Stimulated activated naive CD8-positive, alpha-beta T cell treated with anti-CD3 and anti-CD28 coated beads, Interleukin-15, Interleukin-2, amounts not matched to agents 100 ng/mL and 50 ng/mL, for 24 hours (primary cell): Measurements from ENCODE around the gene C3.
"Not testable (repeated sequence)": the region's sequence is repeated elsewhere in the genome, so short reads cannot be mapped to it uniquely, and the experiment has no call there.

Experiments
- H3K27ac Mint-ChIP-seq: one replicate; pipeline ENCODE4 v1.8.0; 2021; ENCODE audit warnings: mild to moderate bottlenecking, mixed read lengths
- H3K27me3 Mint-ChIP-seq: one replicate; pipeline ENCODE4 v1.8.0; 2021; ENCODE audit warnings: mixed read lengths
- H3K36me3 Mint-ChIP-seq: one replicate; pipeline ENCODE4 v1.8.0; 2021; ENCODE audit warnings: low read depth, mixed read lengths
- H3K4me1 Mint-ChIP-seq: one replicate; pipeline ENCODE4 v1.8.0; 2021; ENCODE audit warnings: low read depth, mixed read lengths
- H3K4me3 Mint-ChIP-seq: one replicate; pipeline ENCODE4 v1.8.0; 2021; ENCODE audit warnings: mild to moderate bottlenecking, mixed read lengths
- H3K9me3 Mint-ChIP-seq: one replicate; pipeline ENCODE4 v1.8.0; 2021; ENCODE audit warnings: mixed read lengths

C3 gene

GRCh38 chr19:6716610-6716970, 3.9 kb downstream of the C3 start:
- peaks cover 2% of the 10 kb centered on the region for H3K27me3 Mint-ChIP-seq
- H3K9me3 Mint-ChIP-seq, result peaks cover 8% of the 10 kb centered on the region
- no peaks in the 10 kb centered on the region for H3K36me3 Mint-ChIP-seq
- H3K4me1 Mint-ChIP-seq, result peaks cover 25% of the 10 kb centered on the region
- H3K27ac Mint-ChIP-seq, result no peak overlapping the region
- no peak overlapping the region for H3K4me3 Mint-ChIP-seq

- peaks cover 8% of the 10 kb centered on the region for H3K9me3 Mint-ChIP-seq
- no peak overlapping the region for H3K27ac Mint-ChIP-seq
- no peaks in the 10 kb centered on the region for H3K36me3 Mint-ChIP-seq
- peaks cover 17% of the 10 kb centered on the region for H3K4me1 Mint-ChIP-seq
- H3K4me3 Mint-ChIP-seq, result no peak overlapping the region
- H3K27me3 Mint-ChIP-seq, result peaks cover 18% of the 10 kb centered on the region
These were observed 5.5 kb downstream of the C3 start for GRCh38 chr19:6714749-6715555.

DNA sequence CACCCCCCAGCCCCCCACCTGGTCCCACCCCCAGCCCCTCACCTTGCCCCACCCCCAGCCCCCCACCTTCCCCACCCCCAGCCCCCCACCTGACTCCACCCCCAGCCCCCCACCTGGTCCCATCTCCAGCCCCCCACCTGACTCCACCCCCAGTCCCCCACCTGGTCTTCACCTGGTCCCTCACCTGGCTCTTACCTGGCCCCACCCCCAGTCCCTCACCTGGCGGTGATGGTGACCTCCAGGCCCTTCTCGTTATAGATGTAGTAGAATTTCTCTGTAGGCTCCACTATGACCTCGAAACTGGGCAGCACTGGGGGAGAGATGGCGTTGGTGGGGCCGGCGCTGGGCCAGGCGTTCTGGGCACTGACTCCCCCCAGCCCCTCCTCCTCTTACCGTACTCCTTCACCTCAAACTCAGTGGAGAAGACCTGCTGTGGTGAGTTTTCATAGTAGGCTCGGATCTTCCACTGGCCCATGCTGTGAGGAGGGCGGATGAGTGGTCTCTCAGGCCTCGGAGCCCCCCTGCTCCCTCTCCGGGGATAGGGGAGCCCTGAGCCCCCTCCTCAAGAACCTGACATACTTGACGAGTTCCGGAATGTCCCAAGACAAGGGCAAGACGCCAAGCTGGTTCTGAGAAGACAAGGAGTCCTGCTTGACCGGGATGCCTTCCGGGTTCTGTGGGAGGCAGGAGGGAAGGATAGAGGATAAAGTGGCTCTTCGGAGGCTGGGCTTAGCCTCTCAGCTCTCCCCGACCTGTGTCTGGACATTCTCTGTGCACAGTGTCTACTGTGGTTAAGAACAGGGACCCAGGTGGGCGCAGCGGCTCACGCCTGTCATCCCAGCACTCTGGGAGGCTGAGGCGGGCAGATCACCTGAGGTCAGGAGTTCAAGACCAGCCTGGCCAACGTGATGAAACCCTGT, 6.4 kb downstream of the C3 start:
- Mint-ChIP-seq H3K36me3 (no peaks in the 10 kb centered on the region), H3K4me3 (no peak overlapping the region), H3K27ac (no peak overlapping the region), H3K4me1 (peaks cover 14% of the 10 kb centered on the region), H3K27me3 (peaks cover 25% of the 10 kb centered on the region), H3K9me3 (peaks cover 8% of the 10 kb centered on the region)

DNA sequence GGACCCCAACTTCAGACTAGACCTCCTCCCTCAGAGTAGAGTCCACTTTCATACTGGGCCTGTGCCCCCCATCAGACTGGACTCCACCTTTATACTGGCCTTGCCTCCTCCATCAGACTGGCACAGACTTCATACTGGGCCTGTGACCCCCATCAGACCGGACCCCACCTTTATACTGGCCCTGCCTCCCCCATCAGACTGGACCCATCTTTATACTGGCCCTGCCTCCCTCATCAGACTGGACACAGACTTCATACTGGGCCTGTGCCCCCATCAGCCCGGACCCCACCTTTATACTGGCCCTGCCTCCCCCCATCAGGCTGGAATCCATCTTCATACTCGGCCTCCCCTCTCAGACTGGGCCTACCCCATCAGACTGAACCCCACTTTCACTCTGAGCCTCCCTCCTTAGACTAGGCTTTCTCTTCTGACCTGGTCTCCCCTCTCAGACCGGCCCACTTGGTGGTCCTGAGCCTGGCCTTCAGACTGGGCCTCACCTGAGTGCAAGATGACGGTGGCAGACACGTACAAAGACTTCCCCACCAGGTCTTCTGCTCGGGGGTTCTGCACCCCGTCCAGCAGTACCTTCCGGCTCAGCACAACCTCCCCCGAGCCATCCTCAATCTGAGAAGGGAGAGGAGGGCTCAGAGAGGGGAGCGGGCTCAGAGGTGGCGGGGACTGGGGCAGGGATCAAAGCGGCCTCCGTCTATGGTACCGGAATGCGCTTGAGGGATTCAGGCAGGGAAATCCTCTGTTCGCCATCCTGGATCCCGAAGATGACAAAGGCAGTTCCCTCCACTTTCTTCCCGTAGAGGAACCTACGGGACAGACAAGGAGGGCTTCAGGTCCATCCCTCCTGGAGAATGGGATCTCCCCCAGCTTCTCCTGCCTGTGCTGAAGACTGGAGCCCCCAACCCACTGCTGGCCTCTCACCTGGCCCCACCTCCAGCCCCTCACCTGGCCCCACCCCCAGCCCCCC, 7.5 kb downstream of the C3 start:
- no peak overlapping the region for H3K27ac Mint-ChIP-seq
- H3K4me1 Mint-ChIP-seq, result peaks cover 14% of the 10 kb centered on the region
- H3K9me3 Mint-ChIP-seq, result peaks cover 8% of the 10 kb centered on the region
- H3K27me3 Mint-ChIP-seq, result peaks cover 33% of the 10 kb centered on the region
- no peaks in the 10 kb centered on the region for H3K36me3 Mint-ChIP-seq
- no peak overlapping the region for H3K4me3 Mint-ChIP-seq

DNA sequence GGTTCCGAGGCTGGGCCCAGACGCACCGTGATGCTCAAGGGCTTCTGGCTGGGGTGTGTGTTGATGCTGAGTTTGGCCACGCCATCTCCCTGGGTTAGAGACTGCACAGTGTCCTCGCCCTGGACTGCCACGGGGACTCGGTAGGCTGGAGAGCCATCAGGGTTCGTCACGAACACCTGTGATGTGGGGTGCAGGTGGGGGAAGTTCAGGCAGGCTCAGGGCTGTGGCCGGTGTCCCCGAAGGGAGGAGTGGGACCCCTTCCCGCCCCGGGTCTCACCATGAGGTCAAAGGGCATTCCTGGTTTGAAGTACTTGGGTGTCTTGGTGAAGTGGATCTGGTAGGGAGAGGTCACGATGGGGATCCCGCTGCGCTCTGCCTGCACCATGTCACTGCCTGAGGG, 8.2 kb downstream of the C3 start:
- Mint-ChIP-seq H3K4me1 (peaks cover 8% of the 10 kb centered on the region), H3K9me3 (peaks cover under 1% of the 10 kb centered on the region), H3K36me3 (no peaks in the 10 kb centered on the region), H3K4me3 (no peak overlapping the region), H3K27ac (no peak overlapping the region), H3K27me3 (peaks cover 33% of the 10 kb centered on the region)

DNA sequence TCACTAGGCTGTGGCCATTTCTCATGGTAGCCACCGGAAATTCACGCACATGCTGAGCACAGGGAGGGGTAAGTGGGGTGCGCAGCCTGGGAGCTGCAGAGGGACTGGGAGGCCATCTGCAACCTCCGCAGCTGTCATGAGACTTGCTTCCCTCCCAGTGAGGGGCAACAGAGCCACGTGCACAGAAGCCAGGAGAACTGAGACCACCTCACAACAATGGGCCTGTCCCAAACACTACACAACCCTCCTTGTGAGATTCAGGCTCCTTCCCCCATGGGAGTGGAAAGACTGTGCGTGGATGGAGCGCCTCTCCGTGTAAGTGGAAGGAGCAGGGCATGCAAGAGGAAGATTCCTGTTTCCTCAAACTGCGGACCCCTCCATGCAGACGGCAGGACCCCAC, 8.8 kb downstream of the C3 start:
- no peaks in the 10 kb centered on the region for H3K9me3 Mint-ChIP-seq
- H3K36me3 Mint-ChIP-seq, result no peaks in the 10 kb centered on the region
- peaks cover 8% of the 10 kb centered on the region for H3K4me1 Mint-ChIP-seq
- H3K4me3 Mint-ChIP-seq, result no peak overlapping the region
- peaks cover 33% of the 10 kb centered on the region for H3K27me3 Mint-ChIP-seq
- no peak overlapping the region for H3K27ac Mint-ChIP-seq

DNA sequence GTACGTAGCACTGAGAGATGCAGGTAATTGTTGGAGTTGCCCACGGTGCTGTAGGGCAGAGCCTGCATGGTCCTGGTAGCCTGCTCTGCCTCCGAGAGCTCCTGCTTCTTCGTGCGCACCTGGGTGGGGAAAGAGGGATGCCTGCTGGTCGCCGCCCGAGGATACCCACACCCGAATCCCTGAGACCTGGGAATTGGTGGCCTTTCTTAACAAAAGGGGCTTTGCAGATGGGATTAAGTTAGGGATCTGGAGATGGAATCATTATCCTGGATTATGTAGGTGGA, 9.4 kb downstream of the C3 start:
- Mint-ChIP-seq H3K4me1 (peaks cover 8% of the 10 kb centered on the region), H3K9me3 (no peaks in the 10 kb centered on the region), H3K27me3 (peaks cover 33% of the 10 kb centered on the region), H3K27ac (no peak overlapping the region), H3K4me3 (no peak overlapping the region), H3K36me3 (no peaks in the 10 kb centered on the region)

DNA sequence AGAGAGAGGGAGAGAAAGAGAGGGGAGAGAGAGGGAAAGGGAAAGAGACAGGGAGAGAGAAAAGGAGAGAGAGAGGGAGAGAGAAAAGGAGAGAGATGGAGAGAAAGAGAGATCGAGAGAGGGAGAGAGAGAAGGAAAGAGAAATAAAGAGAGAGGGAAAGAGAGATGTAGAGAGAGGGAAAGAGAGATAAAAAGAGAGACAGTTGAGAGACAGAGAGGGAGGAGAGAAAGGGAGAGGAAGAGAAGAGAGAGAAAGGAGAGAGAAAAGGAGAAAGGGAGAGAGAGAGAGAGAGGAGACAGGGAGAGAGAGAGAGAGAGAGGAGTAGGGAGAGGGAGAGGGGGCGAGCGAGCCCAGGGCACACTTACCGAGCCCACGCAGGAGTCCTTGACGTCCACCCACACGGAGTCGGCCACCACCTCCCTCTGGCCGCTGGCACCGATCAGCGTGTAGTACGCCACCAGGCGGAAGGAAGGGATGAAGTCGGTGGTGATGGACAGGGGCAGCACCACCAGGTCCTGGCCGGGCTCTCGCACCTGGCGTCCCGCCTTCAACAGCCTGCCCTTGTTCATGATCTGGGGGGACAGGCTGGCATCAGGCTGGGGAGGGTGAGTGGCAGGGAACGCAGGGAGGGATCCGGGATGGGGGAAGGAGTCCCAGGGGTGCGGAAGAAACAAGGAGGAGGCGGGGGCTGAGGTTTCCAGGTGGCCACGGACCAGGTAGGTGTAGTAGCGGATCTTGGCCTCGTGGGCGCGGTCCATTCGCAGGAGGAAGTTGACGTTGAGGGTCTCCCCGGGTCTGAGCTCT, 10.0 kb downstream of the C3 start:
- Mint-ChIP-seq H3K36me3 (no peaks in the 10 kb centered on the region), H3K4me3 (no peak overlapping the region), H3K4me1 (peaks cover 8% of the 10 kb centered on the region), H3K27ac (no peak overlapping the region), H3K9me3 (no peaks in the 10 kb centered on the region), H3K27me3 (peaks cover 33% of the 10 kb centered on the region)

DNA sequence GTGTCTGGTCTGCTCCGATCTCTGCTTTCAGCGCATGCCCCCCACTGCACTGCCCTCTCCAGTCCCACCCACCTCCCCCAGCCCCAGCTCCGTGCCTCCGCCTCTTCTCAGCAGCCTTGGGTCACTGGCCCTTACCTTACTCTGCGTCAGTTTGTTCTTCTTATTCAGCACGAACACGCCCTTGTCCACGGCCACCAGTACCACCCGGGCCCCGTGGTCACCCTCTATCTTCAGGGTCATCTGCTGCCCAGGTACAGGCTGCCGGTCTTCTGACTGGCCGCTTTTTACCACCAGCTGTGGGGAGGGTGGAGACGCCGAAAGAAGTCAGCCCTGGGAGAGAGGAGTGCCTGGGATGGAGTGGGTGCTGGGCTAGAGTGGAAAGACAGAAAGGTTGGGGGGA, 10.9 kb downstream of the C3 start:
- no peaks in the 10 kb centered on the region for H3K9me3 Mint-ChIP-seq
- H3K27me3 Mint-ChIP-seq, result peaks cover 33% of the 10 kb centered on the region
- no peak overlapping the region for H3K4me3 Mint-ChIP-seq
- no peak overlapping the region for H3K27ac Mint-ChIP-seq
- H3K4me1 Mint-ChIP-seq, result peaks cover 8% of the 10 kb centered on the region
- H3K36me3 Mint-ChIP-seq, result no peaks in the 10 kb centered on the region

DNA sequence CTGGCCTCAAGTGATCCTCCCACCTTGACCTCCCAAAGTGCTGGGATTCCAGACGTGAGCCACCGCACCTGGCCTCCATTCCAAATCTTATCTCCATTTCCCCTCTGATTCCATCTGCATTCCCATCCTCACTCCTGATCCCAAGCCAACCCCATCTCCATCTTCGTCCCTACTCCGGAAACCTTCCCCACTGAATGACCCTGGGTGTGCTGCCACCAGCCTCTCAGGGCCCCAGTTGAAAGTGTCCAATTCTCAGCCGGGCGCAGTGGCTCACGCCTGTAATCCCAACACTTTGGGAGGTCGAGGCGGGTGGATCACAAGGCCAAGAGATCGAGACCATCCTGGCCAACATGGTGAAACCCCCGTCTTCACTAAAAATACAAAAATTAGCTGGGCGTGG, 11.5 kb downstream of the C3 start:
- not testable (repeated sequence) for H3K4me1 Mint-ChIP-seq, H3K36me3 Mint-ChIP-seq, H3K27ac Mint-ChIP-seq, H3K4me3 Mint-ChIP-seq, H3K9me3 Mint-ChIP-seq
- peaks cover 33% of the 10 kb centered on the region for H3K27me3 Mint-ChIP-seq

DNA sequence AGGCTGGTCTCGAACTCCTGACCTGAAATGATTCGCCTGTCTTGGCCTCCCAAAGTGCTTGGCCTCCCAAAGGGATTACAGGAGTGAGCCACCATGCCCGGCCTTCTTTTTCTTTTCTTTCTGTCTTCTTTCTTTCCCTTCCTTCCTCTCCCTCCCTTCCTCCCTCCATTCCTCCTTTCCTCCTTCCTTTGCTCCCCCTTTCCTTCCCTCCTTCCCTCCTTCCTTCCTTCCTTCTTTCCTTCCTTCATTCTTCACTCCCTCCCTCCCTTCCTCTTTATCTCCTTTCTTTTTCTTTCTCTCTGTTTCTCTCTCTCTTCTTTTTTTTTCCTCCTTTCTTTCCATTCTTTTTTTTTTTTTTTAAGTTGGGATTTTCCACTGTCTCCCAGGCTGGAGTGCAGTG, 12.1 kb downstream of the C3 start:
- Mint-ChIP-seq H3K27me3 (peaks cover 33% of the 10 kb centered on the region), H3K4me3 (no peak overlapping the region), H3K4me1 (peaks cover 8% of the 10 kb centered on the region), H3K27ac (no peak overlapping the region), H3K36me3 (no peaks in the 10 kb centered on the region), H3K9me3 (no peaks in the 10 kb centered on the region)

DNA sequence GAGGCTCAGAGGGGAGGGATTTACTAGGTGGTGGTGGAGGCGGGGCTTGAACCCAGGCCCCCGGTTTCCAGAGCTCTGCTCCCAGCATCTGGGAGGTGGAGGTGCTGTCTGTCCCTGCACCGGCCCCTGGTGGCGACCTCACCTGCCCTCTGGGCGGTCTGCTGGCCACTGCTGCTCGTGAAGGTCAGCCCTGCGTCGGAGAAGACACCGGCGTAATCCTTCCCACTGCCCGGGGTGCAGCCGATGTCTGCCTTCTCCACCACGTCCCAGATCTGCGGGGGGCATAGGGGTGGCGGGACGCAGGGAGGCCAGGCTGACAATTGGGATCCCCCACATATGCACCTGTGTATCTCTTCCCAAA, 12.8 kb downstream of the C3 start:
- Mint-ChIP-seq H3K4me3 (no peak overlapping the region), H3K36me3 (no peaks in the 10 kb centered on the region), H3K4me1 (peaks cover 8% of the 10 kb centered on the region), H3K9me3 (no peaks in the 10 kb centered on the region), H3K27me3 (peaks cover 33% of the 10 kb centered on the region), H3K27ac (no peak overlapping the region)

DNA sequence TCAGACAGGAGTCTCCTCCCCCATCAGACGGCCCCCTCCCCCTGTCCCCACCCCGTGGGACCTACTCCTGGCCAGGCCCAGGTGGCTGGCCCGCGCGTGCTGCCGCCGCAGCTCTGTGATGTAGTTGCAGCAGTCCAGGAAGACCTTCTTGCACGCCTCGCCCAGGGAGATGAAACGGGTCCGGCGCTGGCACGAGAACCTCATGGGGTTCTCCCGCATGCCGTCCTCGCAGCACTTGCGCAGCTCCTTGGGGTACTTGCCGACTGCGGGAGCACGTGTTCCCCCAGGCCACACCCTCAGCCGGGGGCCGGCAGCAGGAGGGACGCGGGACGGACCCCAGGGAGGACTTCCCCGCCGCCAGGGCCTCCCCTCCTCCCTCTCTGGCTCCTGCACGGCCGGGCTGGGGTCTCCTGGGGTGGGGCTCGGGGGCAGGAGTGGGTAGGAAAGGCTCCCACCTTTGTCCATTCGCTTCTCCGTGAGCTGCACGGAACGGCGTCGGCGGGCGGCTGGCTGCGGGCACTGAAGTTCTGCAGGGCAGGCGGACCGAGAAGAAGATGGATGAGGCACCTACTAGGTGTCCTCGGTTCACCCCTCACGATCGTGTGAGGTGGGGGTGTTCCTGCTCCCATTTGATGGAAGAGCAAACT, 13.3 kb downstream of the C3 start:
- no peak overlapping the region for H3K27ac Mint-ChIP-seq
- no peak overlapping the region for H3K4me3 Mint-ChIP-seq
- no peaks in the 10 kb centered on the region for H3K36me3 Mint-ChIP-seq
- H3K9me3 Mint-ChIP-seq, result no peaks in the 10 kb centered on the region
- peaks cover 33% of the 10 kb centered on the region for H3K27me3 Mint-ChIP-seq
- H3K4me1 Mint-ChIP-seq, result peaks cover 8% of the 10 kb centered on the region

DNA sequence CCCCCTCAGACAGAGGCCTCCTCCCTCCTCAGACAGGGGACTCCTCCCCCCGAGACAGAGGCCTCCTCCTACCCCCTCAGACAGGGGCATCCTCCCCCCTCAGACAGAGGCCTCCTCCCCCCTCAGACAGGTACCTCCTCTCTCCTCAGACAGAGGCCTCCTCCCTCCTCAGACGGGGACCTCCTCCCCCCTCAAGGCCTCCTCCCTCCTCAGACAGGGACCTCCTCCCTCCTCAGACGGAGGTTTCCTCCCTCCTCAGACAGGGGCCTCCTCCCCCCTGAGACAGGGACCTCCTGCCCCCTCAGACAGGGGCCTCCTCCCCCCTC, 13.9 kb downstream of the C3 start:
- H3K4me3 Mint-ChIP-seq, result no peak overlapping the region
- peaks cover 8% of the 10 kb centered on the region for H3K4me1 Mint-ChIP-seq
- H3K27me3 Mint-ChIP-seq, result peaks cover 31% of the 10 kb centered on the region
- no peak overlapping the region for H3K27ac Mint-ChIP-seq
- no peaks in the 10 kb centered on the region for H3K36me3 Mint-ChIP-seq
- no peaks in the 10 kb centered on the region for H3K9me3 Mint-ChIP-seq
